GM23248 (cell line): ENCODE measurements around the gene RAB27A. TPM values are rescaled to one million over a fixed set of nuclear protein-coding genes. Genes with fewer than 3 reads are reported as not detected.
"Not testable (repeated sequence)": the region's sequence is repeated elsewhere in the genome, so short reads cannot be mapped to it uniquely, and the experiment has no call there.

Experiments
- DNase-seq: peaks from one replicate; pipeline ENCODE4 v3.0.0-alpha.2; 2015
- H2AFZ ChIP-seq: fragments of 200-600 bp; sonication (generic); 2 replicates; pipeline ENCODE4 v1.6.1; 2016; ENCODE audit warnings: antibody characterized with exemption
- H3F3A ChIP-seq: fragments of 200-600 bp; sonication (generic); 2 replicates; pipeline ENCODE4 v1.6.1; 2016; ENCODE audit warnings: mild to moderate bottlenecking, antibody characterized with exemption, mixed run types; ENCODE audit not compliant: insufficient read depth
- H3K27ac ChIP-seq: fragments of 200-600 bp; sonication (generic); 2 replicates; pipeline ENCODE4 v1.5.1; 2016; ENCODE audit warnings: mild to moderate bottlenecking
- H3K27me3 ChIP-seq: fragments of 200-600 bp; sonication (generic); replicated peaks from 2 replicates; pipeline ENCODE4 v1.6.1; 2016; ENCODE audit warnings: mild to moderate bottlenecking; ENCODE audit not compliant: insufficient read depth
- H3K36me3 ChIP-seq: fragments of 200-600 bp; sonication (generic); 2 replicates; pipeline ENCODE4 v1.6.1; 2016; ENCODE audit warnings: low read depth, mild to moderate bottlenecking
- H3K4me1 ChIP-seq: fragments of 200-600 bp; sonication (generic); 2 replicates; pipeline ENCODE4 v1.6.1; 2016; ENCODE audit warnings: mild to moderate bottlenecking; ENCODE audit not compliant: insufficient read depth
- H3K4me2 ChIP-seq: fragments of 200-600 bp; sonication (generic); one replicate; pipeline ENCODE4 v1.6.1; 2016; ENCODE audit warnings: mild to moderate bottlenecking; ENCODE audit not compliant: unreplicated experiment
- H3K4me3 ChIP-seq: fragments of 200-600 bp; sonication (generic); 2 replicates; pipeline ENCODE4 v1.5.1; 2016; ENCODE audit warnings: mild to moderate bottlenecking
- H3K79me2 ChIP-seq: fragments of 200-600 bp; sonication (generic); 2 replicates; pipeline ENCODE4 v1.6.1; 2016; ENCODE audit warnings: mild to moderate bottlenecking; ENCODE audit not compliant: insufficient read depth
- H3K9ac ChIP-seq: fragments of 200-600 bp; sonication (generic); 2 replicates; pipeline ENCODE4 v1.6.1; 2016; ENCODE audit warnings: mild to moderate bottlenecking
- H3K9me2 ChIP-seq: fragments of 200-600 bp; sonication (generic); 2 replicates; pipeline ENCODE4 v1.6.1; 2016; ENCODE audit warnings: mixed run types, mild to moderate bottlenecking, moderate library complexity; ENCODE audit not compliant: insufficient read depth
- H3K9me3 ChIP-seq: fragments of 200-600 bp; sonication (generic); one replicate; pipeline ENCODE4 v1.6.1; 2017; ENCODE audit warnings: low read depth
- H4K20me1 ChIP-seq: fragments of 200-600 bp; sonication (generic); 2 replicates; pipeline ENCODE4 v1.6.0; 2016; ENCODE audit not compliant: insufficient read depth
- EZH2 ChIP-seq: fragments of 200-600 bp; sonication (generic); IDR thresholded peaks from 2 replicates; pipeline ENCODE4 v1.6.1; 2018; ENCODE audit warnings: antibody characterized with exemption, mild to moderate bottlenecking; ENCODE audit not compliant: insufficient read depth, poor library complexity, severe bottlenecking
- EZH2phosphoT487 ChIP-seq: fragments of 200-600 bp; sonication (generic); IDR thresholded peaks from 2 replicates; pipeline ENCODE4 v1.6.1; 2018; ENCODE audit warnings: antibody characterized with exemption, moderate library complexity, mild to moderate bottlenecking, low read depth; ENCODE audit not compliant: insufficient read depth
- WGBS, 2 experiments: methylation state at CpG; one replicate each; pipeline ENCODE4 v1.1.6; 2015 to 2017; ENCODE audit warnings: low lambda C conversion rate in 2 of 2, low coverage in 1 of 2; ENCODE audit errors: missing lambda C conversion rate in 2 of 2; 5-methylcytosine and 5-hydroxymethylcytosine counted together
- in situ Hi-C: fragments of 300-500 bp; cut with MboI; formaldehyde crosslinking; loops from 2 replicates; pipeline ENCODE4 v1.15.0; 2020
- polyA plus RNA-seq: library from polyadenylated mRNA; unstranded; fragments of >200 nt; fragmentation: Nextera tagmentation; extraction: Ambion mirVana; gene quantifications from 2 replicates; pipeline ENCODE4 v1.2.1, GENCODE V29; 2016
- total RNA-seq: library from RNA; depleted of rRNA; stranded (reverse); fragments of >200 nt; shearing (Covaris generic); gene quantifications from 2 replicates; pipeline ENCODE4 v1.2.3, GENCODE V29; 2014

The RAB27A gene
- total and polyA plus RNA-seq, 2 experiments from 2014 or later = 9.0 to 9.5 TPM

DNA sequence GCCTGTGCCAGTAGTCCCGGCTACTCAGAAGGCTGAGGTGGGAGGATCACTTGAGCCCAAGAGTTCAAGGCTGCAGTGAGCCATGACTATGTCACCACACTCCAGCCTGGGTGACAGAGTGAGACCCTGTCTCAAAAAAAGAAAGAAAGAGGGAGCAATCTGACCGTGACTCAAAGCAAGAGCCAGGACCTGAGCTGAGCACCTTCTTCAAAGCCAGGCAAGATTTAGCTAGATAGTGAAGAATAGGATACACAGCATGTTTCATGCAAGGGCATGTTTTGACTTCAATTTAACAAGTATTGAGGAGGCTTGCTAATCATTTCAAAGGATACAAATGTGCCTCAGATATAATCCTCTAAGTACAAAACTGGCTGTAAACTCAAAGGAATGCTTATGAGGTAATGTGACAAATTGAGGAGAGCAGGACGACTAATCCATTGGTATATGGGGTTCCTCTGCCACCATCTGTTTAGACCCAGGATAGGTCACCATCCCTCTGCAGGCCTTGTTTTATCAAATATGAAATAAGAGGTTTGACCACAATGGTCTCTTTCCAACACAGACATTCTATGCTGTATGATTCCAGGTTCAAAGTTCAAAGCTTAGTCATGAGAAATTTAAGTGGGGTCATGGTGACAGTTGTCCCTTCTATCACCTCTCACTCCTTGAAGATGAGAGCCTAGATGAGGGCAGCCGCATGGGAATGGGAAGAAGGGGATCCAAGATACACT lies 33.2 kb downstream of the RAB27A start:
- Histone ChIP-seq H3K79me2 (peaks cover 4% of the 10 kb centered on the region; the same call in 1 of the 2 replicates), H3K9ac (no peak overlapping the region), H3K9me3 (no peaks in the 10 kb centered on the region), H3K4me1 (peaks cover 20% of the 10 kb centered on the region), H3K27me3 (no peaks in the 10 kb centered on the region), H3K4me2 (no peak overlapping the region), H2AFZ (no peak overlapping the region), H3F3A (peaks cover 6% of the 10 kb centered on the region; the same call in 1 of the 2 replicates), H3K36me3 (no peaks in the 10 kb centered on the region), H3K9me2 (no peaks in the 10 kb centered on the region), H3K27ac (no peak overlapping the region), H4K20me1 (no peaks in the 10 kb centered on the region), H3K4me3 (no peak overlapping the region)
- 93 to 95% methylated on average over 4 of the region's 4 CpGs for WGBS, 2 experiments
- DNase-seq = peak; percentile 29
- TF ChIP-seq EZH2 (no peak), EZH2phosphoT487 (no peak)
- in situ Hi-C loops = no loop called here

- WGBS, 2 experiments = 83 to 85% methylated on average over 5 of the region's 5 CpGs
- no peak overlapping the region for H3K4me3 ChIP-seq
- H3K4me2 ChIP-seq = no peak overlapping the region
- no peak overlapping the region for H3K9ac ChIP-seq
- peaks cover 4% of the 10 kb centered on the region; the same call in 1 of the 2 replicates for H3K79me2 ChIP-seq
- H3K27ac ChIP-seq = no peak overlapping the region
- TF ChIP-seq EZH2phosphoT487 (no peak), EZH2 (no peak)
- H3F3A ChIP-seq = peaks cover 8% of the 10 kb centered on the region; the same call in 1 of the 2 replicates
- in situ Hi-C loops = no loop called here
- no peaks in the 10 kb centered on the region for H3K36me3 ChIP-seq
- H3K9me2 ChIP-seq = no peaks in the 10 kb centered on the region
- H2AFZ ChIP-seq = no peak overlapping the region
- no peak for DNase-seq
- H3K9me3 ChIP-seq = no peaks in the 10 kb centered on the region
- peaks cover 20% of the 10 kb centered on the region for H3K4me1 ChIP-seq
- H4K20me1 ChIP-seq = no peaks in the 10 kb centered on the region
- H3K27me3 ChIP-seq = no peaks in the 10 kb centered on the region
These were observed 33.9 kb downstream of the RAB27A start for GRCh38 chr15:55255714-55256113.

- Histone ChIP-seq H3K36me3 (no peaks in the 10 kb centered on the region), H3K4me3 (no peak overlapping the region), H3K9me2 (no peaks in the 10 kb centered on the region), H3K4me2 (no peak overlapping the region), H3F3A (peaks cover 12% of the 10 kb centered on the region), H3K9ac (no peak overlapping the region), H3K9me3 (no peaks in the 10 kb centered on the region), H4K20me1 (no peaks in the 10 kb centered on the region), H2AFZ (no peak overlapping the region), H3K79me2 (peaks cover 4% of the 10 kb centered on the region; the same call in 1 of the 2 replicates), H3K27me3 (no peaks in the 10 kb centered on the region), H3K27ac (no peak overlapping the region), H3K4me1 (peaks cover 22% of the 10 kb centered on the region)
- no peak for DNase-seq
- in situ Hi-C loops = no loop called here
- TF ChIP-seq EZH2phosphoT487 = no peak
- TF ChIP-seq EZH2 = no peak
- WGBS, 2 experiments = 93 to 97% methylated on average over 4 of the region's 4 CpGs
These were observed 34.5 kb downstream of the RAB27A start for GRCh38 chr15:55254916-55255679.

DNA sequence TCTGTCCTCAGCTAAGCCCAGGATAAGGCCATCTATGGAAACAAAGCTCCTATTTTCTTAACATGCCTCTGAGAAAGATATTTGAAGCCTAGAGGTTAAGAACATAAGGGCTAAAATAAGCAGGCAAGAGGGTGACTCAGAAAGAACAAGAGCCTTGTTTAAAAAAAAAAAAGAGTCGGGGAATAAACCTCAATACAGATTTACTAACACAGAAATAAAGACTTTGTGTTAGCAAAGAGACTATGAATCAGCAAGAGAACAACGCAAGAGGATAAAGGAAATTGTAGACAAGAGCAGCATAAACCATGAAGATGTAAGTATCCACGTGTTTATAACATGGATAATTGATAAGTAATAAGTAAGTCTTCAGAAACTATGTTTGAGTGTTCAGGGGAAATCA lies 36.0 kb downstream of the RAB27A start:
- peak; percentile 80 for DNase-seq
- WGBS, 2 experiments = 28 to 30% methylated on average over 3 of the region's 3 CpGs

GRCh38 chr15:55252201-55252600 lies 37.4 kb downstream of the RAB27A start:
- H3K4me3 ChIP-seq, in situ Hi-C loops, H3K9me3 ChIP-seq, H3K27ac ChIP-seq, DNase-seq, H2AFZ ChIP-seq, H3K79me2 ChIP-seq, H3K9me2 ChIP-seq, H3K4me2 ChIP-seq, H4K20me1 ChIP-seq, H3K9ac ChIP-seq, H3K36me3 ChIP-seq, H3K27me3 ChIP-seq: not testable (repeated sequence)
- Histone ChIP-seq H3K4me1 (peaks cover 26% of the 10 kb centered on the region), H3F3A (peaks cover 16% of the 10 kb centered on the region)
- WGBS, 2 experiments = 93 to 95% methylated on average over 8 of the region's 8 CpGs

More for the DNA sequence above, 36.0 kb downstream of the RAB27A start:
- H3K36me3 ChIP-seq = no peaks in the 10 kb centered on the region
- peaks cover 26% of the 10 kb centered on the region for H3K4me1 ChIP-seq
- peak overlapping the region; percentile 34 for H2AFZ ChIP-seq
- no peaks in the 10 kb centered on the region for H3K27me3 ChIP-seq
- H3K79me2 ChIP-seq = peaks cover 4% of the 10 kb centered on the region; the same call in 1 of the 2 replicates
- TF ChIP-seq EZH2phosphoT487 (no peak), EZH2 (no peak)
- no peaks in the 10 kb centered on the region for H3K9me3 ChIP-seq
- in situ Hi-C loops = no loop called here
- H3F3A ChIP-seq = peaks cover 16% of the 10 kb centered on the region
- no peak overlapping the region for H3K4me3 ChIP-seq
- H4K20me1 ChIP-seq = no peaks in the 10 kb centered on the region
- H3K4me2 ChIP-seq = peak overlapping the region; percentile 34
- peak overlapping the region; percentile 55 for H3K27ac ChIP-seq
- H3K9ac ChIP-seq = peak overlapping the region; percentile 32
- no peaks in the 10 kb centered on the region for H3K9me2 ChIP-seq
